Measurements from ENCODE around the gene DGAT2.
A peak's percentile ranks its signal among the peaks of the same experiment; 100 is the strongest.

DGAT2 gene

GRCh38 chr11:75801362-75802020, 32.9 kb downstream of the DGAT2 start:
- DNase-seq (ENCODE audit: low read depth in 2 of 2) = no peak

GRCh38 chr11:75802021-75802912, 33.7 kb downstream of the DGAT2 start:
- DNase-seq (ENCODE audit: low read depth in 2 of 2) = no peak

- peak; percentile 37 to 45 for DNase-seq (ENCODE audit: low read depth in 2 of 2)
Measured at GRCh38 chr11:75802913-75803820, 34.6 kb downstream of the DGAT2 start.

- DNase-seq (ENCODE audit: low read depth in 2 of 2) = no peak
Measured at GRCh38 chr11:75809111-75809510, 40.5 kb downstream of the DGAT2 start.

- DNase-seq (ENCODE audit: low read depth in 2 of 2) = no peak
Measured at GRCh38 chr11:75809991-75810390, 41.4 kb downstream of the DGAT2 start.

DNA sequence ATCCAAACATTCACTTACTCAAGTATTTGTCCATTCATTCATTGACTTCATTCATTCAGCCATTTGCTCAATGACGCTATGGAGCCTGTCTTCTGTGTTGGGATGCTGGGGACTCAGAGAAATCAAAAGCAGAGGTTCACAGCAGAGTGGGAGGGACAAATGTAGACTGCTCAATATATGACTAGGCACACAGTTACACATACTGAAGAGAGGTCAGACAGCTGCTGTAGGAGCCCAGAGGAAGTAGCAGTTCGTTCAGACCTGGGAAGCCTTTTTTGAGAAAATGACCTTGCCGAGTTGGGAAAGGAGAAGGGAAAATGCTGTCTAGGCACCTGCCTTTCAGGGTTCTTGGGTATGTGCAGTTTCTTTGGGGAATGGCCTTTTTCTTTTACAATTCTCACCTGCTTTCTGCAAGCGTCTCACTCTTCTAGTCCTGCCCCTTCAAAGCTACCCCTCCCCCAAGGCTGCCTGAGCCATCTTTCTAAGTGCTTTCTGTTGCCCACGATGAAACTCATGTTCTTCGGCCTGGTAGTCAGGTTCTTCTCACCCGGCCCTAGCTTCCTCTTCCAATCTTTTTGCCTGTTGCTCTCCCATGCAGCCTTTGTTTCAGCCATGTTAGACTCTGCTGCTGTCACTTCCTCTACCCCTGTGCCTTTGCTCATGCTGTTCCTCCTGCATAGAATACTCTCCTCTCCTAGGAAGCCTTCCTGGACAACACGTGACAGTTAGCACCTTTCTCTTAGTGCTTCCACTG, 42.2 kb downstream of the DGAT2 start:
- DNase-seq (ENCODE audit: low read depth in 2 of 2) = no peak

DNA sequence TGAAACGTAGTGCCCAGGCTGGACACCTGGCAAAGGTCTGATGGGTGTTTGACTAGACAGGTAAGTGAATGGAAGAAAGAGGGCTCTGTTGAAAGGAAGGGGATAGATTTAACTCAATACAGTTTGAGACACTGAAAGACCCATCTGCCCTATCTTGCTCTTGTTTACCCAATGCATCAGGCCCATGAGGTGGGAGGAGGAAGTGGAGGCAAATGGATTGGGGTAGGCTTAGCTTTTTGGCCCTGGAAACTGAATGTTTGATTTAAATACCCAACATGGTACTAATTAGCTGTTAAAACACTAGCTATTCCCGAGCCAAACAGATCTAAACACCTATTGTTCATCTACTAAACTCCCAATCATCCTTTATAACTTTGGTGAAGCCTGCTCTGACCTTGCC, 42.9 kb downstream of the DGAT2 start:
- no peak for DNase-seq (ENCODE audit: low read depth in 2 of 2)

- DNase-seq (ENCODE audit: low read depth in 2 of 2) = no peak
Measured at GRCh38 chr11:75812542-75813040, 44.0 kb downstream of the DGAT2 start.

- no peak for DNase-seq (ENCODE audit: low read depth in 2 of 2)
Measured at GRCh38 chr11:75813124-75813523, 44.5 kb downstream of the DGAT2 start.

DNA sequence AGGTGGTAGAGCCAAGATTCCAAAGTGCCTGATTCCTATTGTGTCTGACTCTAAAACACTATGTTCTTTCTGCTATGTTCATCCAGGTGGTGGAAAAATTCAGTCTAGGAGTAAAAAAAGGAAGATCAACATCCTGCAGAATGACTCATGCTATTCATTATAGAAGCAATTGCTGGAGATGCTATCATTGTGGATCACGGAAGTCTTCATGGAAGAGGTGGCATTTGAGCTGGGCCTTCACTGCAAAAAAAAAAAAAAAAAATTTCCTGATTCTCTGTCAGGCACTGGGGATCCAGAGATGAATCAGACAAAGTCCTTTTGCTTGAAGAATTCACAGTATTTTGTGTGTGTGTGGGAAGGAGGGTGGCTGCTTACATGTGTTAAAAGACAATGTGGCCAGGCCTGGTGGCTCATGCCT, 45.1 kb downstream of the DGAT2 start:
- DNase-seq (ENCODE audit: low read depth in 2 of 2) = no peak

DNA sequence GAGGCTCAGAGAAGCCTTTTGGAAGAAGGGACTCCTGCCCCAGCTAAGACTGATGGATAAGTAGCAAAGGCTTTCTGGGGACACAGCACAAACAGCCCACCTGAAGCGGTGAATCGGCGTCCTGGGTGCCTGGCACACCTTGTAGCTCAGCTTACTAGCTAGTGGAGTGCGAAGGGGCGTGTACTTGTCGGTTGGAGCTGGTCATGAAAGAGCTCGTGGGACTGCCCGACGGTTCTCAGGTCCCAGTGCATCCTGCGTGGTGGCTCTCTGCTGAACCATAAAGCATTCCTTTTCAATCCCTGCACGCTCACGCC, 45.7 kb downstream of the DGAT2 start:
- no peak for DNase-seq (ENCODE audit: low read depth in 2 of 2)

- DNase-seq (ENCODE audit: low read depth in 2 of 2) = peak; percentile 95 to 97
Measured at GRCh38 chr11:75814677-75815344, 46.2 kb downstream of the DGAT2 start, which contains the start of gene UVRAG. TSS of gene UVRAG (plus strand) at chr11:75815210. CDS start at chr11:75815408, 198 bp downstream.

GRCh38 chr11:75815345-75816168, 47.0 kb downstream of the DGAT2 start:
- no peak for DNase-seq (ENCODE audit: low read depth in 2 of 2)

GRCh38 chr11:75816561-75817239, 48.1 kb downstream of the DGAT2 start:
- no peak for DNase-seq (ENCODE audit: low read depth in 2 of 2)

- DNase-seq (ENCODE audit: low read depth in 2 of 2) = no peak
Measured at GRCh38 chr11:75820645-75821044, 52.1 kb downstream of the DGAT2 start.

- DNase-seq (ENCODE audit: low read depth in 2 of 2) = no peak
Measured at GRCh38 chr11:75821202-75821601, 52.6 kb downstream of the DGAT2 start.

DNA sequence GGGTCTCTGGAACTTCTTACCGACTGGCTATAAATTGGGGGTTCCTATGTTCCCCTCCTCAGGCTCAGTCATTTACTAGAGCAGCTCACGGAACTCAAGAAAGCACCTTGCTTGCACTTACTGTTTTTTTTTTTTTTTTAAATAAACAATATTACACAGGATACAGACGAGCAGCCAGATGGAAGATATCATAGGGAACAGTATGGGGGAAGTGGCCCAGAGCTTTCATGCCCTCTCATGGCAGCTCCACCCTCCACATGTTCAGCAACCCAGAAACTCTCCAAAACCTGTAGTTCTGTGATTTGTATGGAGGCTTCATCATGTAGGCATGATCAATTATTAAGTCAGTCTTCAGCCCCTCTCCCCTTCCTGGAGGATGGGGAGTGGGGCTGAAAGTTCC, 54.0 kb downstream of the DGAT2 start:
- DNase-seq (ENCODE audit: low read depth in 2 of 2) = no peak

- DNase-seq (ENCODE audit: low read depth in 2 of 2) = no peak
Measured at GRCh38 chr11:75823415-75823814, 54.8 kb downstream of the DGAT2 start.

DNA sequence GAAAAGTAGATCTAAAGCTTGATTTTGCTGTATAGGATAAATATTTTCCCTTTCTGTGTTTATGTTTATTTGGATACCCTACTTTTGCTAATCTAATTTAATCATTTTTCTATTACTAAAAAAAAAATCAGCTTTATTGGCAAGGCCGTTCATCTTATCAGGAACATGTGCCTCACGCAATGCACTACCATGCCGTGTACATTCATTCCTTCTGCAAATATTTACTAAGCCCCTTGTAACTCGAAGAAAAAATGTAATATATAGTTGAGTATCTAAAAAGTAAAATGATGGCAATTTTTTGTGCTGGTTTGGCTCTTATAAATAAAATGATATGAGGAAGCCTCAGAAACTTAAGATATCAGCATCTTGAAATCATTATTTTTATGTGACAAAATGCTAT, 55.4 kb downstream of the DGAT2 start:
- no peak for DNase-seq (ENCODE audit: low read depth in 2 of 2)

All from stimulated activated CD8-positive, alpha-beta memory T cell treated with anti-CD3 and anti-CD28 coated beads, Interleukin-2, amount 100 ng/mL, for 1 hour (primary cell).